ENCODE results near the gene RAB3GAP1.
A peak's percentile ranks its signal among the peaks of the same experiment; 100 is the strongest.
"Not testable (repeated sequence)": the region's sequence is repeated elsewhere in the genome, so short reads cannot be mapped to it uniquely, and the experiment has no call there.

RAB3GAP1 gene

DNA sequence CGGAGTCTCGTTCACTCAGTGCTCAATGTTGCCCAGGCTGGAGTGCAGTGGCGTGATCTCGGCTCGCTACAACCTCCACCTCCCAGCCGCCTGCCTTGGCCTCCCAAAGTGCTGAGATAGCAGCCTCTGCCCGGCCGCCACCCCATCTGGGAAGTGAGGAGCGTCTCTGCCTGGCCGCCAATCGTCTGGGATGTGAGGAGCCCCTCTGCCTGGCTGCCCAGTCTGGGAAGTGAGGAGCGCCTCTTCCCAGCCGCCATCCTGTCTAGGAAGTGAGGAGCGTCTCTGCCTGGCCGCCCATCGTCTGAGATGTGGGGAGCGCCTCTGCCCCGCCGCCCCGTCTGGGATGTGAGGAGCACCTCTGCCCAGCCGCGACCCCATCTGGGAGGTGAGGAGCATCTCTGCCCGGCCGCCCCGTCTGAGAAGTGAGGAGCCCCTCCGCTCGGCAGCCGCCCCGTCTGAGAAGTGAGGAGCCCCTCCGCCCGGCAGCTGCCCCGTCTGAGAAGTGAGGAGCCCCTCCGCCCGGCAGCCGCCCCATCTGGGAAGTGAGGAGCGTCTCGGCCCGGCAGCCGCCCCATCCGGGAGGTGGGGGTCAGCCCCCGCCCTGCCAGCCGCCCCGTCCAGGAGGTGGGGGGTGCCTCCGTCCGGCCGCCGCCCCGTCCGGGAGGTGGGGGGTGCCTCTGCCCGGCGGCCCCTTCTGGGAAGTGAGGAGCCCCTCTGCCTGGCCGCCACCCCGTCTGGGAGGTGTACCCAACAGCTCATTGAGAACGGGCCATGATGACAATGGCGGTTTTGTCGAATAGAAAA, 53.6 kb downstream of the RAB3GAP1 start:
- DNase-seq (ENCODE audit: low spot score) = not testable (repeated sequence)

GRCh38 chr2:135113322-135113721, 61.2 kb downstream of the RAB3GAP1 start:
- no peak for DNase-seq (ENCODE audit: low spot score)

- no peak for DNase-seq (ENCODE audit: low spot score)
These were observed 67.5 kb downstream of the RAB3GAP1 start for GRCh38 chr2:135119582-135119981.

- DNase-seq (ENCODE audit: low spot score) = peak; percentile 23
These were observed 69.0 kb downstream of the RAB3GAP1 start for GRCh38 chr2:135121016-135121657.

DNA sequence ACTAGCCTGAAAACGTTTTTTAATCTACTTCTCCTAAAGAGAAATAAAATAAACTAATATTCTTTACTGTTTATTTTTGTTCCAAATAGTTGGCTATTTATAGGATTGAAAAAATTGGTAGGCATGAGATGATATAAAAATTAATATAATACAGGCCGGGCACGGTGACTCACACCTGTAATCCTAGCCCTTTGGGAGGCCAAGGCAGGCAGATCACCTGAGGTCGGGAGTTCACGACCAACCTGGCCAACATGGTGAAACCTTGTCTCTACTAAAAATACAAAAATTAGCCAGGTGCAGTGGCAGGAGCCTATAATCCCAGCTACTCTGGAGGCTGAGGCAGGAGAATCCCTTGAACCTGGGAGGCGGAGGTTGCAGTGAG, 69.6 kb downstream of the RAB3GAP1 start:
- not testable (repeated sequence) for DNase-seq (ENCODE audit: low spot score)

DNA sequence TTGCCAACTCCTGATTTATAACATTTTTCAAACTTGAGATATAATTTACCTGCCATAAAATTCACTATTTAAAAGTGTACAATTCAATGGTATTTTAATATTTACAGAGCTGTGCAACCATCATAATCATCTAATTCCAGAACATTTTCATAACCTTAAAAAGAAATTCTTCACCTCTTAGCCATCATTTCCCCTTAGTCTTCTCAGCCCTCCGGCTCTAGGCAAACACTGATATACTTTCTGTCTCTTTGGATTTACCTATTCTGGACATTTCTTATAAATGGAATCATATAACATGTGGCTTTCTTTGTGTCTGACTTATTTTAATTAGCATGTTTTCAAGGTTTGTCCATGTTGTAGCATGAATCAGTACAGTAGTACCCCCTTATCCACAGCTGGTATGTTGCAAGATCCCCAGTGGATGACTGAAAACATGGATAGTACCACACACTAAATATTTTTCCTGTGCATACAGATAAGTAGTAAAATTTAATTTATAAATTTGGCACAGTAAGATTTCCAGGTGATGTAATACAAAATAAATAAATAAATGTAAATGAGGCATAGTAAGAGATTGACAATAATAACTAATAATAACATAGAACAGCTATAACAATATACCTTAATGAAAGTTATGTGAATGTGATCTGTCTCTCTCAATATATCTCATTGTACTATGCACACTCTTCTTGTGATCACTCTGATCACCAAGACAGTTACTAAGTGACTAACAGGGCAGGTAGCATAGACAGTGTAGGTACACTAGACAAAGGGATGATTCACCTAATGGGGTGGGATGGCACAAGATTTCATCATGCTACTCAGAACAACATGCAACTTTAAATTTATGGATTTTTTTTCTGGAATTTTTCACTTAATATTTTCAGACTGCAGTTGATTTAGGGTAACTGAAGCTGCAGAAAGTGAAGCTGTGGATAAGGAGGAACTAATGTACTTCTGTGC, 73.1 kb downstream of the RAB3GAP1 start:
- no peak for DNase-seq (ENCODE audit: low spot score)

DNA sequence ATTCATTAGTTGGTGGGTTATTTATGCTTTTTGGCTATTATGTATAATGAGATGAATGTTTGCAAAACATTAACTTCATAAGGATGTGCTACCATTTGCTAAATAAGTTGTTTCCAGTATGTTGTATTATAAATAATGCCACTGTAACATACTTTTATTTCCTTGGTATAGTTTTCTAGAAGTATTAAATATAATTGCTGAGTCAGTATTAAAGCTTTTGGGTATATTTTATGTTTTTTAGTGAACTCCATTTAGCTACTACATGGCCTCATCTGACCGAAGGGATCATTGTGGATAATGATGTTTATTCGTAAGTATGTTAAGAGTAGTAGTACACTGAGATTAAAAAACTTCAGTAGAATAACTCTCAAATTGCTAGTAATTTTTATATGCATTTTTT, 73.8 kb downstream of the RAB3GAP1 start:
- no peak for DNase-seq (ENCODE audit: low spot score)

GRCh38 chr2:135130751-135131150, 78.7 kb downstream of the RAB3GAP1 start:
- DNase-seq (ENCODE audit: low spot score) = no peak

DNA sequence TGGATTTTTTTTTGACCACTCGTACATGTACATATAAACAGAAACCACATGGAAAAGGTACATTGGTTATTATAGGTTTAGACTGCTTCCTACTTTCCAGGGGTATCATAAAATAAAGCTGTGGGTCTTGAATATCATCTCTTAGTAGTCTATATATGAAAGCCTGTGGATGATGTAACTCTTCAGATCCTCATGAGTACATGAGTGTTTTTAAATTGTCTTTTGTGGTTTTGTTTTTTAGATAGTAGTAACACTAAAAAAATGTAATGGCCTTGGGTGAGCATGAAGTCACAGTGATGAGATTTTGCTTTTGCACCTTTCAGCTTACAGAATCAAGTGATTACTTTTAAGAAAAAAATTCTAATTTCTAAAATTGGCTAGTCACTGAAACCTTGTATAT, 80.2 kb downstream of the RAB3GAP1 start:
- no peak for DNase-seq (ENCODE audit: low spot score)

DNA sequence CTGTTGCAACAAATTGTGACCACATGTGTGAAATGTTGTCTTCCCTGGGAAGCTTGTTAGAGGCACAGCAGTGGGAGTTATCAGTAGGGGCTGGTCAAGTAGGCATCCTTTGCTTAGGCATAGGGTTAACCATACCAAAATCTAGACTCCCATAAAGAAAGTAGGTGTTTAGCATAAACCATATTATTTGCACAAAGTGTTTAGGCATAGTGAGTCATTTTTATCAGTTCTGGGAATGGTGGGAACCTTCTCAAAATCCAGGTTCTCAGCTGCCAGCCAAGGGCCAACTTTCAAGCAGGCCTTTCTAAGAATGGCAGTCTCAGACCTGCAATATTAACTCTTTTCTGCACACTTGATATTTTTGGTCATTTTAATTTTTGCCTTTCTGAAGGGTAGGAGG, 88.5 kb downstream of the RAB3GAP1 start:
- no peak for DNase-seq (ENCODE audit: low spot score)

DNA sequence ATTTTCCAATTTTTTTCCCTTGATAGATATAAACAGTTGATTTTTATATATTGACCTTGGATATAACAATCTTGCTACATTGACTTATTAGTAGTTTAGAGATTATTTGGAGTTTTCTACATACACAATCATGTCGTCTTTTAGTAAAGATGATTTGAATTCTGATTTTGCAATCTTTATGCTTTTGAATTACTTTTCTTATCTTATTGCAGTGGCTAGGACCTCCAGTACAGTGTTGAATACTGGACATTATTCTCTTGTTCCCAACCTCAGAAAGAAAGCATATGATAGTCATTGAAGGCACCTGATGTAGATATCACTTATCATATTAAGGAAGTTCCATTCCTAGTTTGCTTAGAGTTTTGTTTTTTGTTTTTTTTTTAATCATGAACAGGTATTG, 90.2 kb downstream of the RAB3GAP1 start:
- DNase-seq (ENCODE audit: low spot score) = no peak

DNA sequence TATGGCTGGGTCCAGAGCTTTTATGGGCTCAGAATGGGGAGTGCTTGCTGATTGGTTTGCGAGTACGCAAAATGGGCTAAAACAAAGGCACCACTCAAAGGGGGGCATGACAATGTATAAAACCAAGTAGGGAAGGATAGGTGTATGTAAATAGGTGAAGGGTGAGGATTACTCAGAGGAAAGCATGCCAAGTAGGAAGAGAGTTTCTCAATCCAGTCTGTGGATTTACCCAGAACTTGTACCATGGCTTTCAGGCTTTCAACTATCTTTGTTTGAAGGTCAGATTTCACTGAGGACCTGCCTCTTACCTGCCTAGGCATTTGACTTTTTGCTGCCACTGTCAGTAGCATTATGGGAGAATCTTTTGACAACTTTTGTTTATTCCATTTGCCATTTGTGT, 92.3 kb downstream of the RAB3GAP1 start:
- DNase-seq (ENCODE audit: low spot score) = no peak

- no peak for DNase-seq (ENCODE audit: low spot score)
These were observed 97.2 kb downstream of the RAB3GAP1 start for GRCh38 chr2:135149251-135149650.

GRCh38 chr2:135150725-135151124, 98.6 kb downstream of the RAB3GAP1 start:
- peak; percentile 31 for DNase-seq (ENCODE audit: low spot score)

GRCh38 chr2:135151615-135152014, 99.5 kb downstream of the RAB3GAP1 start:
- DNase-seq (ENCODE audit: low spot score) = peak; percentile 10

- no peak for DNase-seq (ENCODE audit: low spot score)
These were observed 100.3 kb downstream of the RAB3GAP1 start for GRCh38 chr2:135152361-135152760.

DNA sequence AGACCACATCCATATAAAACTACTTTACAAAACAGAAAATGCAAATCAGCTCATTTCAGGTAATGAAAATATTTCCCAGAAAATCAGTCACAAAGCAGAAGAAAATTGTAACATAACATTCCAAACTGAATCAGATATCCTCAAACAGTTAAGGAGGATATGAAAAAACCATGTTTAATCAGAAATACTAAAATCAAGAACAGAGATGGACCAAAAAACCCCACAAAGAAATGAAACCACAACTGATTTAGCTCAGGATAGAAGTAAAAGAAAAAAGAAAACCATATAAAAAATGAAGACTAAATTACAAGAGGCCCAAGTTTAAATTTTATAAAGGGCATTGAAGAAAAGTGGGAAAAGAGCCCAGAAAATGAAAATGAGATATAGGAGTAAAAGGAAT, 102.9 kb downstream of the RAB3GAP1 start:
- no peak for DNase-seq (ENCODE audit: low spot score)

- no peak for DNase-seq (ENCODE audit: low spot score)
These were observed 105.8 kb downstream of the RAB3GAP1 start for GRCh38 chr2:135157856-135158255.

- DNase-seq (ENCODE audit: low spot score) = no peak
These were observed 107.1 kb downstream of the RAB3GAP1 start for GRCh38 chr2:135159191-135159590.

GRCh38 chr2:135162377-135162776, 110.3 kb downstream of the RAB3GAP1 start:
- no peak for DNase-seq (ENCODE audit: low spot score)

GRCh38 chr2:135162786-135163185, 110.7 kb downstream of the RAB3GAP1 start:
- no peak for DNase-seq (ENCODE audit: low spot score)

DNA sequence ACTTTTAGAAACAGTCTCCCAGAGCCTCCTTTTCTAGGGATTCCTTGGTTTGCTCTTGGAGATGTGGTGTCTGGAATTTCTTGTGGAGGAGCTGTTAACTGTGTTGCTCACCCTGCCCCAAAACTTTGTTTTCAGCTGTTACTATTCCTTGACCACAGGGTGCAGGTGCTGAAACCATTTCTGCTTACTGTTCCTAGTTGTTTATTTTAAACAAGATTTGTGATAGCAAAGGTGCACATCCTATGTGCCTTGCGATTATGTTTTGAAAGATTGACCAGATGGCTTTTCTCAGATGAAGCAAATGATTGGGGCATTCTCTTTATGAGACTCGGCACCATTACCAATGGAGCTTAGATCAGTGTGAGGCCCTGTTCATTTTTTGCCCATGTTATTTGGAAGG, 111.2 kb downstream of the RAB3GAP1 start:
- DNase-seq (ENCODE audit: low spot score) = no peak

DNA sequence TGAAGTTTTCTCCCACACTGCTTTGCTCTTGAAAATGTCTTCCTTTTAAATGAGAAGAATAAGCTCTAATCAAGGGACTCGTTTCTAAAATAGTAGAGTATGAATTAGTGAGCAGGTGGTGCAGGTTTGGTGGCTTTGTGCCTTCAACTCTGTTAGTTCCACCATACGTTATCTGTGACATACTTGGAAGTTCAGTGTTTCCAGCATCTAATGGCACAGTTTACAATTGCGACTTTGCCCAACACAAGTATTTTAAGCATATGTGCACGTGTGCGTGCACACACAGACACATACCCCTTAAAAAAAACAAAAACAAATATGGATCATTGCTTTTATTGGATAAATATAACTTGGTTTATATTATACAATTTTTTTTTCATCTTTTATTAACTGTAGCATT, 111.8 kb downstream of the RAB3GAP1 start:
- DNase-seq (ENCODE audit: low spot score) = no peak

Data from HuH-7 (cell line).